MM.1S (cell line): ENCODE data around the gene ACP1.

Experiments used
- CTCF ChIP-seq: fragments of 300-600 bp; sonication (generic); IDR thresholded peaks from 2 replicates; pipeline ENCODE4 v1.5.1; 2016; ENCODE audit warnings: antibody characterized with exemption, low read length, mixed read lengths
- EZH2phosphoT487 ChIP-seq: fragments of 300-600 bp; sonication (generic); IDR thresholded peaks from 2 replicates; pipeline ENCODE4 v1.6.1; 2018; ENCODE audit warnings: antibody characterized with exemption, low read length

DNA sequence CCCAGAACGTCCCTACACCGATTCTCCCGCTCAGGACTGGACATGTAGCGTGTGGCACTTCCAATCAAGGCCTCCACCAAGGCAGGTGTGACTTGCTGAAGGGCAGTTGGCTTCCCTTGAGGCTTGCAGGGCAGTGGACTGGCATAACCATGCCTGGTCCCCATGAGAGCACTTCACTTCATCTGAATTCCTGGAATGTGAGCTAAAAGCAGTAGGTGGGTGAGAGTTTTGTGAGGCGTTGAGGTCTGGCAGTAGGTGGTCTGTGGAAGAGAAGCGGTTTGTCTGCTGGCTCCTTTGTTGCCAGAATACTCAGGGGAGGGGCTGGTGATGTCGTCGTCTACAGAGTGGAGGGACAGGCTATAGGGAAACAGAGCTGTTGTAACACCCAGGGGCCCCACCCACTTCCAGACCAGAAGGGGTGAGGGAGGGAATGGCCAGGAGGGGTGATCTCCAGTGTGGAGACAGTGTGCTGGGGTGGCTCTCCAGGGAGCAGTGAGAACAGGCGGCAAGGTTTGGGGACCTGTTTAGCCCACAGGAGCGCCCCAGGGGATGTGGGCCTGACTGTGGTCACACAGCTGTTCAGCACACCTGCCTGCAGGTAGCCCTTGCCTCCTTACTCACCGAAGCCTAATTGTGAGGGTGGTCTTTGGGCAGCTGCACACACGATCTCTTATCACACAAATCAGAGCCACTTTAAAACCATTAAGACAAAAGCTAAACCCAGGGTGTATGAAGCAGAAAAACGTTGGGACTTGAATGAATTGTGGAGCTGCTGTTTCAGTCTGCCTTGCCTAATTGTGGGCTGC is 44.6 kb downstream of the ACP1 start:
- TF ChIP-seq CTCF (no peak), EZH2phosphoT487 (no peak)
